PC-3 (cell line): ENCODE measurements around the gene HABP4. TPM values are rescaled to one million over a fixed set of nuclear protein-coding genes. Genes with fewer than 3 reads are reported as not detected.

Experiments used
- ATAC-seq: fragments of 200-7000 bp; cut with Tn5 transposase; 2 replicates; pipeline ENCODE4 v1.9.1; 2020; ENCODE audit warnings: mild to moderate bottlenecking, moderate library complexity
- BruUV-seq: library from RNA; stranded (reverse); fragments of 400-500 nt; replicated peaks from 2 replicates; lab custom pipeline; 2021; lab: Mats Ljungman, UMichigan
- CTCF ChIA-PET: fragments of 300-600 bp; sonication (Branson Sonifier 250); formaldehyde crosslinking; loops from one replicate; lab custom pipeline; 2022; ENCODE audit warnings: antibody characterized with exemption; lab: Charles Lee
- POLR2A ChIA-PET: fragments of 300-600 bp; sonication (Branson Sonifier 250); formaldehyde crosslinking; loops from one replicate; lab custom pipeline; 2022; ENCODE audit warnings: antibody characterized with exemption; ENCODE audit not compliant: unreplicated experiment; lab: Charles Lee
- DNase-seq: peaks from one replicate; pipeline ENCODE4 v3.0.0-alpha.2; 2015
- H2AFZ ChIP-seq: fragments of 300-600 bp; sonication (generic); 2 replicates; pipeline ENCODE4 v1.6.0; 2016; ENCODE audit warnings: antibody characterized with exemption, low read length
- H3F3A ChIP-seq: fragments of 300-600 bp; sonication (generic); one replicate; pipeline ENCODE4 v1.6.0; 2017; ENCODE audit warnings: antibody characterized with exemption, low read length, control low read depth, mild to moderate bottlenecking; ENCODE audit not compliant: unreplicated experiment
- H3K27ac ChIP-seq: fragments of 300-600 bp; sonication (generic); 2 replicates; pipeline ENCODE4 v1.5.1; 2016; ENCODE audit warnings: mild to moderate bottlenecking, low read length
- H3K27me3 ChIP-seq: fragments of 300-600 bp; sonication (generic); 2 replicates; pipeline ENCODE4 v1.6.1; 2016; ENCODE audit warnings: low read length, mixed read lengths
- H3K36me3 ChIP-seq: fragments of 300-600 bp; sonication (generic); 2 replicates; pipeline ENCODE4 v1.6.1; 2016; ENCODE audit warnings: low read depth, mixed run types, low read length, mixed read lengths
- H3K4me1 ChIP-seq: fragments of 300-600 bp; sonication (generic); 2 replicates; pipeline ENCODE4 v1.5.1; 2016; ENCODE audit warnings: low read length; ENCODE audit not compliant: insufficient read depth
- H3K4me2 ChIP-seq: fragments of 300-600 bp; sonication (generic); 2 replicates; pipeline ENCODE4 v1.6.0; 2016; ENCODE audit warnings: low read length
- H3K4me3 ChIP-seq: fragments of 300-600 bp; sonication (generic); 2 replicates; pipeline ENCODE4 v1.5.1; 2016; ENCODE audit warnings: mild to moderate bottlenecking, low read length, mixed read lengths
- H3K79me2 ChIP-seq: fragments of 300-600 bp; sonication (generic); 2 replicates; pipeline ENCODE4 v1.6.1; 2017; ENCODE audit warnings: low read length, mixed read lengths
- H3K9ac ChIP-seq: fragments of 300-600 bp; sonication (generic); 2 replicates; pipeline ENCODE4 v1.6.0; 2016; ENCODE audit warnings: mild to moderate bottlenecking, low read length
- H3K9me2 ChIP-seq: fragments of 300-600 bp; sonication (generic); replicated peaks from 2 replicates; pipeline ENCODE4 v1.6.1; 2016; ENCODE audit warnings: mixed run types, low read length, mixed read lengths
- H3K9me3 ChIP-seq: fragments of 300-600 bp; sonication (generic); 2 replicates; pipeline ENCODE4 v1.6.1; 2016; ENCODE audit warnings: low read length, mixed read lengths
- H4K20me1 ChIP-seq: fragments of 300-600 bp; sonication (generic); 2 replicates; pipeline ENCODE4 v1.6.1; 2016; ENCODE audit warnings: low read length, mixed read lengths
- CTCF ChIP-seq: fragments of 300-600 bp; sonication (generic); conservative IDR thresholded peaks from 2 replicates; pipeline ENCODE4 v1.5.1; 2017; ENCODE audit warnings: antibody characterized with exemption, low read depth, mild to moderate bottlenecking, low read length
- EZH2 ChIP-seq: fragments of 300-600 bp; sonication (generic); IDR thresholded peaks from one replicate; pipeline ENCODE4 v1.6.1; 2017; ENCODE audit warnings: antibody characterized with exemption, mild to moderate bottlenecking, low read length; ENCODE audit not compliant: unreplicated experiment
- EZH2phosphoT487 ChIP-seq: fragments of 300-600 bp; sonication (generic); IDR thresholded peaks from 2 replicates; pipeline ENCODE4 v1.6.1; 2018; ENCODE audit warnings: mild to moderate bottlenecking, antibody characterized with exemption, low read length, borderline replicate concordance
- intact Hi-C: fragments of 100-400 bp; cut with micrococcal nuclease; formaldehyde crosslinking; loops from 2 replicates; pipeline ENCODE4 v1.9.0; 2023
- total RNA-seq: library from RNA; depleted of rRNA; stranded (reverse); fragments of >200 nt; gene quantifications from 2 replicates; pipeline ENCODE4 v1.2.3, GENCODE V29; 2014

The HABP4 gene
- total RNA-seq, 1 experiment from 2014 or later, result 6.6 TPM

- ChIA-PET CTCF (no interaction called here), POLR2A (no interaction called here)
- Histone ChIP-seq H3K27ac (no peak overlapping the region), H3K36me3 (no peaks in the 10 kb centered on the region), H3K9me3 (no peaks in the 10 kb centered on the region), H3K27me3 (no peaks in the 10 kb centered on the region), H3K4me2 (no peak overlapping the region), H4K20me1 (no peaks in the 10 kb centered on the region), H3F3A (no peaks in the 10 kb centered on the region), H3K9ac (no peak overlapping the region), H3K79me2 (no peaks in the 10 kb centered on the region), H3K9me2 (no peaks in the 10 kb centered on the region), H2AFZ (no peak overlapping the region), H3K4me3 (no peak overlapping the region), H3K4me1 (no peaks in the 10 kb centered on the region)
- TF ChIP-seq EZH2 (no peak), EZH2phosphoT487 (no peak), CTCF (no peak)
- no peak for ATAC-seq
- DNase-seq, result no peak
- intact Hi-C loops, result no loop called here
- BruUV-seq, result no TSS peak
Observed at GRCh38 chr9:96524045-96524444, 74.1 kb downstream of the HABP4 start.

GRCh38 chr9:96524764-96525163 is 74.8 kb downstream of the HABP4 start:
- Histone ChIP-seq H3K4me3 (no peak overlapping the region), H3K4me2 (no peak overlapping the region), H3K36me3 (no peaks in the 10 kb centered on the region), H4K20me1 (no peaks in the 10 kb centered on the region), H3K9ac (no peak overlapping the region), H3K27ac (no peak overlapping the region), H3K9me2 (no peaks in the 10 kb centered on the region), H3K4me1 (no peaks in the 10 kb centered on the region), H3K27me3 (no peaks in the 10 kb centered on the region), H3K79me2 (no peaks in the 10 kb centered on the region), H3K9me3 (no peaks in the 10 kb centered on the region), H2AFZ (no peak overlapping the region), H3F3A (no peaks in the 10 kb centered on the region)
- no peak for TF ChIP-seq CTCF
- TF ChIP-seq EZH2phosphoT487, result no peak
- no peak for TF ChIP-seq EZH2
- no TSS peak for BruUV-seq
- intact Hi-C loops, result no loop called here
- ATAC-seq (no peak), DNase-seq (no peak)
- CTCF ChIA-PET, result no interaction called here
- POLR2A ChIA-PET, result no interaction called here

- Histone ChIP-seq H3K4me2 (no peak overlapping the region), H3K79me2 (no peaks in the 10 kb centered on the region), H3K36me3 (0 out of 2 replicates have a peak, but pooled peaks cover 3% of the 10 kb centered on the region), H3K9me3 (no peaks in the 10 kb centered on the region), H2AFZ (no peak overlapping the region), H3K27me3 (no peaks in the 10 kb centered on the region), H3K4me3 (no peak overlapping the region), H3K27ac (no peak overlapping the region), H4K20me1 (no peaks in the 10 kb centered on the region), H3K9me2 (no peaks in the 10 kb centered on the region), H3K9ac (no peak overlapping the region), H3F3A (no peaks in the 10 kb centered on the region), H3K4me1 (no peaks in the 10 kb centered on the region)
- no peak for TF ChIP-seq EZH2phosphoT487
- no peak for TF ChIP-seq EZH2
- DNase-seq (no peak), ATAC-seq (no peak)
- no TSS peak for BruUV-seq
- ChIA-PET CTCF (no interaction called here), POLR2A (no interaction called here)
- intact Hi-C loops, result no loop called here
Observed at GRCh38 chr9:96532173-96532572, 82.2 kb downstream of the HABP4 start.
